HG03103 (cell line): ENCODE measurements around the gene SOHLH1.

Experiments
- ATAC-seq: cut with Tn5 transposase; IDR thresholded peaks from one replicate; pipeline ENCODE4 v1.9.1; 2021; ENCODE audit warnings: low read depth; ENCODE audit not compliant: unreplicated experiment

The SOHLH1 gene

GRCh38 chr9:135731454-135731853 is 32.2 kb upstream of the SOHLH1 start:
- no peak for ATAC-seq

- no peak for ATAC-seq
Measured at GRCh38 chr9:135729480-135729879, 30.2 kb upstream of the SOHLH1 start.

DNA sequence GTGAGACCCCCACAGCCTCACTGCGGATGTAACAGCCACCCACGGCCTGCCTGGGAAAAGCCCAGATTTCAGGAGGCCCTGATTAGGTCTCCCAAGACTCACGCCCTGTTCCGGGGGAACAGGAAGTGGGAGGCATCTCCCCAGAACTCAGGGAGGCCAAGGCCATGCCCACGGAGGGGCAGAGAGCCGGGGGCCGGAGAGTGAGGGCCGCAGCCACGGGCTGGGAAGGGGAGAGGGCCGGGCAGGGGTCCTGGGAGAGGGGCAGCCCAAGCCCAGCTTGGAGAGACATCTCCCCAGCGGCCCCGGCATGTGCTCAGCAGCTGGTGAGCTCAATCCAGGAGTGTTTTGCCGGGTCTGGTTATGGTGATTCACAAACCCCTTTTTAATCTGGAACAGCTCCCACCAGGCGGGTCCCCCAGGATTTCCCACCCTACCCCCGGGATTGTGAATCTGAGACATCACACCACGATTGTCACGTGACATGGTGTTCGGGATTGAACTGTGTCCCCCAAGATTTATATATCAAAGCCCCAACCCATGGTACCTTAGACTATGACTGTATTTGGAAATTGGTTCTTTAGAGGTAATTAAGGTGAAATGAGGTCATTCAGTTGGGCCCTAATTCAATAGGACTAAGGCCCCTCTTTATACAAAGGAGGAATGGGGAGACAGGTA is 29.3 kb upstream of the SOHLH1 start:
- no peak for ATAC-seq

GRCh38 chr9:135727257-135727875 is 28.1 kb upstream of the SOHLH1 start:
- ATAC-seq, result no peak

DNA sequence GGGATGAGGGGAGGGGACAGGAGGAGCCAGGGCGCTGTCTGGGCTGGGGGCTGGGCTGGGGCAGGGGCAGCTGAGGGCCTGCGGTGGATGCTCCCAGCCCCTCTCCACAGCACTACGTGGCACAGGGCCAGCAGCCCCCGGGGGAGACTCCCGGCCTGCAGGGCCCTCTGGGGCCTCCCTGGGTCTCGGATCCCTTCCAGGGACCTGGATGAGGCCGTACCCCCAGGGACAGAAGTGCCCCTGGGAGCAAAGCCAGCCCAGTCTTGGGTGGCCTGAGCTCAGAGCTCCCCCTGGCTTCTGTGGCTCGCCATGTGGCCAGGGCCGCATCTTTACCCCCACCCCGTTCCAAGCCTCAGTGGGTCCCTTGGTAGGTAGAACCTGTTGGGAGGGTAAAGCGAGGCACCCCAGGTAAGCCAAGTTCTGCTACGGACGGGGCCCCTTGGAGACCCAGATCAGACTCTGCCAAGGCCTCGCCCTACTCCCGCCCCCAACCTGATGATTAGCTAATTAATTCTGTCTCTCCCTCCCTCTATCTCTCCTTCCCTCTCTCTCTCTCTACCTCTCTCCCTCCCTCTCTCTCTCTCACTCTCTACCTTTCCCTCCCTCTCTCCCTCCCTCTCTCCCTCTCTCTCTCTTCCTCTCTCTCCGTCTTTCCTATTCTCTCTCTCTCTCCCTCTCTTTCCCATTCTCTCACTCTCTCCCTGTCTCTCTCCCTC is 27.0 kb upstream of the SOHLH1 start:
- ATAC-seq, result no peak

DNA sequence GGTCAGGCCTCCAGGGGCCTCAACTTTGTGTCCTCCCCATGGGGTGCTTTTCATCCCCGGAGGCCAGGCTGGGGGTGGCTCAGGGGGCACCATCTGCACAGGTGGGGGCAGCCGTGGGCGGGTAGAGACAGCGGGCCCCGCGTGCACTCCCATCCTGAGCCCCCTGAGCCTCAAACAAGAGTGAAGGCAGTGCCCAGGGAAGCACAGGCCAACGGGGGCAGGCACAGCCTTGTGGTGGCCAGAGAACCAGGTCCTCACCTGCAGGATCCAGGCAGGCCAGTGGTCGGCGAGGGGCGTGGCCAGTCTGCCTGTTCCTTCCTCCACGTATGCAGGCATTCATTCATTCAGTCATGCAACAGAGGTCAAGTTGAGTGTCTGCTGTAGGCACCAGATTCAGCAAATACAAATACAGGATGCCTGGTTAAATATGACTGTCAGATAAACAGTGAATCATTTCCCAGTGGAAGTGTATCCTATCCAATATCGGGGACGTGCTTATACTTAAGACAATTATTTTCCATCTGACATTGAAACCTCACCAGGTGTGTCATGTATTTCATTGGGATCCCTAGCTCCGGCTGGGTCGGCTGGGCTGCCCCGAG is 25.0 kb upstream of the SOHLH1 start:
- no peak for ATAC-seq

- ATAC-seq, result no peak
Measured at GRCh38 chr9:135722365-135722764, 23.1 kb upstream of the SOHLH1 start.

GRCh38 chr9:135719472-135719871 is 20.2 kb upstream of the SOHLH1 start:
- no peak for ATAC-seq

DNA sequence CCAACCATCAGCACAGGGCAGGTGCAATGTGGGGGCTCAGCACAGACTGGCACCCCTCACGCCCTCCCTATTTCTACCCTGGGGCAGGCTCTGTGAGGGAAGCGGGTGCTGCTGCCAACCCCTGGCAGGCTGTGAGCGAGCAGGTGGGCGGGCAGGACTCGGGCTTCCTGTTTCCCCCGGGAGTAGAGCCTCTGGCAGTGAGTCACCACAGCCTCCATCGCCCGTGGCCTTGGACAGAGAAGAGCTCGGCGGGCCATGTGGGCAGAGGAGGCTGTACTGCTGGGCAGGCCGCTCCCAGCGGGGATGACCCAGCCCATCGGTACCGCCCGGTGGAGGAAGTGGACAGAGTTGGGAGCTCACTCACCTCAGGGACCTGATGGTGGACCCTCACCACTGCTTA is 19.3 kb upstream of the SOHLH1 start:
- ATAC-seq, result no peak

DNA sequence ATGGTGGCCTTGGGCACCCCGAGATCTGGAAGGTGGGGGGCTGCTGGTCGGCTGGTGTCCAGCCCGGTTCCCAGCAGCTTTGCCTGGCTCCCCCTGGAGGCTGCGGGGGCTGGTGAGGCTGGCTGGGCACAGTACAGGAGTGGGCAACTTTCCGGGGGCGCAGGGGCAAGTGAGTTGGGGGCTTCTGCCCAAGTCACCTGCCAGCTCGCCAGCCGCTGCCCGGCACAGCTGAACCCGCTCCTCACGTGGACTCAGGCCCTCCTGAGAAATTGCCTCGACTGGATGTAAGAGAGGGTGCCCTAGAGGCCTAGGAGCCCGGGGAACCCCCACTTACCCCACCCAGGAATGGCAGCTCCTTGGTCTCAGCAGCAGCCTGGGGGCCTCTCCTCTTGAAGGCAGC is 18.1 kb upstream of the SOHLH1 start:
- no peak for ATAC-seq

DNA sequence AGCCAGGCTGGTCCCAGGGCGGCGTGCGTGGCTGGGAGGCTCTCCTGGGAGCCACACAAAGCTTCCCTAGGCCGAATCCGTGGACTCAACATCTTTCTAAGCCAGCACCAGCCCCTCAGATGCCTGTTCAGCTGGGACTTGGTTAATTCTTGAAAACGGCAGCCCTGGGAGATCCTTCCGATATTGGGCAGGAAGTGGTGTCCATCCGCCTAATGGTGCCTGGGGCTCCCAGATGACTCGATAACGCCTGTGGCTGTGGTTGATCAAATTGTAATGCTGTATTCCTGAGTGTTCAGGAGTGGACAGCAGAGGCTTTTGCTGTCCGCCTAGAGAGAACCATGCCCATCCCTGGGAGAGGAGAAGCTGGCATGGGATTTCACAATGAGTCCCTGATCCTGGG is 16.8 kb upstream of the SOHLH1 start:
- ATAC-seq, result no peak

- no peak for ATAC-seq
Measured at GRCh38 chr9:135715056-135715595, 15.8 kb upstream of the SOHLH1 start.

- no peak for ATAC-seq
Measured at GRCh38 chr9:135714242-135715055, 15.2 kb upstream of the SOHLH1 start.

- ATAC-seq, result no peak
Measured at GRCh38 chr9:135712613-135713295, 13.5 kb upstream of the SOHLH1 start.

DNA sequence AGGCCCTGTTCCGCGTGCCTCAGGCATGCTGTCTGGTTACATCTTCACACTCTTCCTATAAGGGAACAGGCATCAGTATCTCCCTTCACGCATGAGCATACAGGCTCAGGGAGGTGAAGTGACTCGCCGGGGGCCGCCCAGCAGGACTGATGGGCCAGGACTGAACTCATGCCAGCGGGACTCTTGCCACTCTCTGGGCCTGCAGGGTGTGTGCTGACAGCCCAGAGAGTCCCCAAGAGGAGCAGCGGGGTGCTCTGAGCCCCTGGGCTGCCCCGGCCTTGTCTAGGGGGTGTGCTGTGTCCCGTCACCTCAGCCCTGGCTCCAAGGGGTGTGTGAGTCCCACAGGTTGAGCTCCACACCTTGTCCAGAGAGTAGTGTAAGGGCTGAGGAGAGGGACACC is 12.6 kb upstream of the SOHLH1 start:
- ATAC-seq, result no peak

DNA sequence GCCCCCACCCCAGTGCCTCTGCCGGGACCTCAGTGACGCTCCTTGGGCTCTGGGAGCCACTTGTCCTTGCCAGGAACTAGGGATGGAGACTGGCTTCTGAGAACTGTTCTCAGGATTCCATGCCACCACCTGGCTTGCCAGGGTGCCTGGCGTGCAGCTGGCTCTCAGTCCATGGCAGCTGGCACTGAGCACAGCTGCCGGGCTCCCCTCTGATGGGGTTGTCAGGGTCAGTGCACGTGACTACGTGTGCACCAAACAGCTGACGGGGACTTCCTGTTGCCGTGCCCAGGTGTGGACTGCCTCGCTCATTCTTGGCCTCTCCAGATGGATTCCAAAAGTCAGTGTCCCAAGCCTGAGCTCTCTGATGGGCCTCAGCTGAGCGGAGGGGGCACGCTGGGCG is 12.1 kb upstream of the SOHLH1 start:
- ATAC-seq, result no peak

- no peak for ATAC-seq
Measured at GRCh38 chr9:135708164-135708563, 8.9 kb upstream of the SOHLH1 start.

GRCh38 chr9:135707252-135708138 is 8.2 kb upstream of the SOHLH1 start:
- no peak for ATAC-seq

DNA sequence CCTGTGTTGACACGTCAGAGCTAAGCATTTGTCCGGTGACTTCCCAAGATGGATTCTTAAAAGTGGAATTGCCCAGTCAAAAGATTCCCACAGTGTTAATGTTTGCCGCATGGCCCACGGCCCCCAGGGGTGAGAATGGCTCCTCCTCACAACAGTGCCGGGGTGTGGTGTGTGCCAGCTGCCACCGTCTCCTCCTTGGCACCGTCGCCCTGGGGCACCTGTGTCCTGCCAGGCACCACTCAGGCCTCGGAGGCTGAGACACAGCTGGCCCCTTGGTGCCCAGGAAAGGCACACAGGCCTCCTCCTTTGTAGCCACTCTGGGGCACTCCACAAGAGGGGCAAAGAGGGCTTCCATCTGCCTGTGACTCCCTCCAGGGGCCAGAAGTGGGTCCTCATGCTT is 7.0 kb upstream of the SOHLH1 start:
- no peak for ATAC-seq
